SU-DHL-6 (cell line): ENCODE results near the gene GABBR2.
"Not testable (repeated sequence)": the region's sequence is repeated elsewhere in the genome, so short reads cannot be mapped to it uniquely, and the experiment has no call there.

ENCODE experiments used
- H2AFZ ChIP-seq: fragments of 200-600 bp; sonication (generic); 2 replicates; pipeline ENCODE4 v1.6.1; 2014; ENCODE audit warnings: low read depth, mild to moderate bottlenecking, moderate library complexity, mixed read lengths, antibody characterized with exemption, low read length; ENCODE audit not compliant: severe bottlenecking
- H3F3A ChIP-seq: fragments of 200-600 bp; shearing (Covaris generic); 2 replicates; pipeline ENCODE4 v1.6.0; 2016; ENCODE audit warnings: antibody characterized with exemption, mild to moderate bottlenecking; ENCODE audit not compliant: insufficient read depth
- H3K27ac ChIP-seq: fragments of 200-600 bp; sonication (generic); 2 replicates; pipeline ENCODE4 v1.5.1; 2016; ENCODE audit warnings: low read depth, mild to moderate bottlenecking, low read length, moderate library complexity, mixed read lengths
- H3K27me3 ChIP-seq: fragments of 200-600 bp; sonication (generic), shearing (Covaris generic); 2 replicates; pipeline ENCODE4 v1.6.0; 2014; ENCODE audit warnings: mild to moderate bottlenecking, low read length
- H3K36me3 ChIP-seq: fragments of 200-600 bp; sonication (generic); 2 replicates; pipeline ENCODE4 v1.6.1; 2014; ENCODE audit warnings: mild to moderate bottlenecking, low read length, mixed read lengths
- H3K4me2 ChIP-seq: fragments of 300-600, 200-600 bp; shearing (Covaris generic), sonication (generic); 2 replicates; pipeline ENCODE4 v1.6.0; 2014; ENCODE audit warnings: low read length, low read depth, mild to moderate bottlenecking; ENCODE audit not compliant: poor library complexity, severe bottlenecking
- H3K4me3 ChIP-seq: fragments of 200-600 bp; sonication (generic); 2 replicates; pipeline ENCODE4 v1.5.1; 2014; ENCODE audit warnings: antibody characterized with exemption, low read length, mild to moderate bottlenecking, mixed read lengths; ENCODE audit not compliant: insufficient read depth, poor library complexity, severe bottlenecking
- H3K79me2 ChIP-seq: fragments of 200-600 bp; sonication (generic); 2 replicates; pipeline ENCODE4 v1.6.1; 2014; ENCODE audit warnings: mild to moderate bottlenecking, low read length, moderate library complexity; ENCODE audit not compliant: insufficient read depth
- H3K9ac ChIP-seq: fragments of 200-600 bp; sonication (generic); 2 replicates; pipeline ENCODE4 v1.7.0; 2014; ENCODE audit warnings: mild to moderate bottlenecking, low read length
- H3K9me2 ChIP-seq: fragments of 200-600 bp; sonication (generic); replicated peaks from 2 replicates; pipeline ENCODE4 v1.6.1; 2014; ENCODE audit warnings: low read length; ENCODE audit not compliant: insufficient read depth
- H3K9me3 ChIP-seq: fragments of 200-600 bp; sonication (generic); 2 replicates; pipeline ENCODE4 v1.6.1; 2014; ENCODE audit warnings: low read length, mixed read lengths; ENCODE audit not compliant: insufficient read depth
- H4K20me1 ChIP-seq: fragments of 200-600 bp; sonication (generic); 2 replicates; pipeline ENCODE4 v1.6.1; 2014; ENCODE audit warnings: low read depth, mild to moderate bottlenecking, antibody characterized with exemption, low read length, moderate library complexity, mixed read lengths
- CTCF ChIP-seq: fragments of 200-600 bp; sonication (generic); IDR thresholded peaks from one replicate; pipeline ENCODE4 v1.5.1; 2017; ENCODE audit warnings: antibody characterized with exemption, mild to moderate bottlenecking, low read length, moderate library complexity; ENCODE audit not compliant: insufficient read depth, poor library complexity, severe bottlenecking
- EZH2phosphoT487 ChIP-seq: fragments of 200-600 bp; sonication (generic), shearing (Covaris generic); conservative IDR thresholded peaks from 2 replicates; pipeline ENCODE4 v1.6.1; 2018; ENCODE audit warnings: mild to moderate bottlenecking, antibody characterized with exemption, low read length, moderate library complexity, mixed read lengths

GABBR2 gene

GRCh38 chr9:98287384-98287783 is 421.4 kb downstream of the GABBR2 start:
- no peak overlapping the region for H2AFZ ChIP-seq
- TF ChIP-seq CTCF (no peak), EZH2phosphoT487 (no peak)

GRCh38 chr9:98285446-98285845 is 423.3 kb downstream of the GABBR2 start:
- Histone ChIP-seq H3K36me3 (no peaks in the 10 kb centered on the region), H2AFZ (no peak overlapping the region), H3K4me2 (no peak overlapping the region), H3K27me3 (no peaks in the 10 kb centered on the region), H3K9me2 (no peaks in the 10 kb centered on the region), H3K27ac (no peak overlapping the region), H3K79me2 (no peaks in the 10 kb centered on the region), H3K4me3 (no peak overlapping the region), H3K9me3 (no peaks in the 10 kb centered on the region), H3F3A (no peaks in the 10 kb centered on the region), H3K9ac (no peak overlapping the region), H4K20me1 (no peaks in the 10 kb centered on the region)
- TF ChIP-seq EZH2phosphoT487 (no peak), CTCF (no peak)

More at GRCh38 chr9:98287384-98287783, 421.4 kb downstream of the GABBR2 start:
- no peak overlapping the region for H3K4me2 ChIP-seq
- H3K9me2 ChIP-seq = no peaks in the 10 kb centered on the region
- no peaks in the 10 kb centered on the region for H4K20me1 ChIP-seq
- no peak overlapping the region for H3K9ac ChIP-seq
- no peak overlapping the region for H3K4me3 ChIP-seq
- no peaks in the 10 kb centered on the region for H3K79me2 ChIP-seq
- H3F3A ChIP-seq = no peaks in the 10 kb centered on the region
- H3K9me3 ChIP-seq = no peaks in the 10 kb centered on the region
- no peaks in the 10 kb centered on the region for H3K36me3 ChIP-seq
- no peak overlapping the region for H3K27ac ChIP-seq
- no peaks in the 10 kb centered on the region for H3K27me3 ChIP-seq

GRCh38 chr9:98284754-98285153 is 424.0 kb downstream of the GABBR2 start:
- no peak overlapping the region for H2AFZ ChIP-seq
- H3K79me2 ChIP-seq = no peaks in the 10 kb centered on the region
- no peak overlapping the region for H3K9ac ChIP-seq
- H3K4me3 ChIP-seq = no peak overlapping the region
- no peak overlapping the region for H3K4me2 ChIP-seq
- H3K9me3 ChIP-seq = no peaks in the 10 kb centered on the region
- TF ChIP-seq CTCF = no peak
- TF ChIP-seq EZH2phosphoT487 = no peak
- H3K27me3 ChIP-seq = no peaks in the 10 kb centered on the region
- H3F3A ChIP-seq = no peaks in the 10 kb centered on the region
- H4K20me1 ChIP-seq = no peaks in the 10 kb centered on the region
- H3K9me2 ChIP-seq = no peaks in the 10 kb centered on the region
- no peaks in the 10 kb centered on the region for H3K36me3 ChIP-seq
- H3K27ac ChIP-seq = no peak overlapping the region

- H4K20me1 ChIP-seq, H3K9me3 ChIP-seq, H3K36me3 ChIP-seq, H3K27me3 ChIP-seq, H2AFZ ChIP-seq, H3K4me2 ChIP-seq, H3F3A ChIP-seq, H3K4me3 ChIP-seq, H3K9ac ChIP-seq, H3K79me2 ChIP-seq, H3K27ac ChIP-seq, H3K9me2 ChIP-seq: not testable (repeated sequence)
Measured at GRCh38 chr9:98283143-98283542, 425.6 kb downstream of the GABBR2 start.
